ENCODE measurements around the gene PIAS1.
"Not testable (repeated sequence)": the region's sequence is repeated elsewhere in the genome, so short reads cannot be mapped to it uniquely, and the experiment has no call there.

DNA sequence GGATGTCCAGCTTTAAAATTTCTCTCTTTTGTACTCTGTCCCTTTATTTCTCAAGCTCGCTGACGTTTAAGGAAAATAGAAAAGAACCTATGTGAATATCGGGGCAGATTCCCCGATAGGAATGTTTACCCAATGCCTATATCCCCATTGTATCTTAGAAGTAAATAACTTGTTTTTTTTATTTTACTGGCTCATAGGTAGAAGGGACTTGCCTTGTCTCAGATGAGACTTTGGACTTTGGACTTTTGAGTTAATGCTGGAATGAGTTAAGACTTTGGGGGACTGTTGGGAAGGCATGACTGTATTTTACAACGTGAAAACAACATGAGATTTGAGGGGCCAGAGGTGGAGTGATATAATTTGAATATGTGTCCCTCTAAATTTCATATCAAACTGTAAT is 46.5 kb upstream of the PIAS1 start:
- not testable (repeated sequence) for TF ChIP-seq FOXA1 (IDR thresholded peaks at IDR 0.05; ENCODE audit: borderline replicate concordance); SRSF7 (optimal IDR thresholded peaks at IDR 0.05; ENCODE audit: low read depth, low read length); POLR2A (conservative IDR thresholded peaks at IDR 0.05); ATF1 (CRISPR knock-in tag; IDR thresholded peaks at IDR 0.05); ATF1 (tag; IDR thresholded peaks at IDR 0.05); ZNF384 (IDR thresholded peaks at IDR 0.05; ENCODE audit: low read depth, low read length); IRF2 (CRISPR knock-in tag; IDR thresholded peaks at IDR 0.05); SP2 (IDR thresholded peaks at IDR 0.05; ENCODE audit: extremely low read depth, low read depth, low read length, poor library complexity, severe bottlenecking); POLR2AphosphoS5 (IDR thresholded peaks at IDR 0.05; ENCODE audit: control insufficient read depth, insufficient read depth, low read depth, low read length); EP300 (IDR thresholded peaks at IDR 0.05; ENCODE audit: low read length)
- TF ChIP-seq, protein P1, sequence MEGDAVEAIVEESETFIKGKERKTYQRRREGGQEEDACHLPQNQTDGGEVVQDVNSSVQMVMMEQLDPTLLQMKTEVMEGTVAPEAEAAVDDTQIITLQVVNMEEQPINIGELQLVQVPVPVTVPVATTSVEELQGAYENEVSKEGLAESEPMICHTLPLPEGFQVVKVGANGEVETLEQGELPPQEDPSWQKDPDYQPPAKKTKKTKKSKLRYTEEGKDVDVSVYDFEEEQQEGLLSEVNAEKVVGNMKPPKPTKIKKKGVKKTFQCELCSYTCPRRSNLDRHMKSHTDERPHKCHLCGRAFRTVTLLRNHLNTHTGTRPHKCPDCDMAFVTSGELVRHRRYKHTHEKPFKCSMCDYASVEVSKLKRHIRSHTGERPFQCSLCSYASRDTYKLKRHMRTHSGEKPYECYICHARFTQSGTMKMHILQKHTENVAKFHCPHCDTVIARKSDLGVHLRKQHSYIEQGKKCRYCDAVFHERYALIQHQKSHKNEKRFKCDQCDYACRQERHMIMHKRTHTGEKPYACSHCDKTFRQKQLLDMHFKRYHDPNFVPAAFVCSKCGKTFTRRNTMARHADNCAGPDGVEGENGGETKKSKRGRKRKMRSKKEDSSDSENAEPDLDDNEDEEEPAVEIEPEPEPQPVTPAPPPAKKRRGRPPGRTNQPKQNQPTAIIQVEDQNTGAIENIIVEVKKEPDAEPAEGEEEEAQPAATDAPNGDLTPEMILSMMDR (IDR thresholded peaks at IDR 0.05 in 2 of 3, conservative IDR thresholded peaks at IDR 0.05 in 1 of 3; ENCODE audit: insufficient read depth in 2 of 3, low read depth in 1 of 3, low read length in 3 of 3), result not testable (repeated sequence)

Measured in K562 (cell line).